ENCODE results near the gene PAF1.
A peak's percentile ranks its signal among the peaks of the same experiment; 100 is the strongest.

DNA sequence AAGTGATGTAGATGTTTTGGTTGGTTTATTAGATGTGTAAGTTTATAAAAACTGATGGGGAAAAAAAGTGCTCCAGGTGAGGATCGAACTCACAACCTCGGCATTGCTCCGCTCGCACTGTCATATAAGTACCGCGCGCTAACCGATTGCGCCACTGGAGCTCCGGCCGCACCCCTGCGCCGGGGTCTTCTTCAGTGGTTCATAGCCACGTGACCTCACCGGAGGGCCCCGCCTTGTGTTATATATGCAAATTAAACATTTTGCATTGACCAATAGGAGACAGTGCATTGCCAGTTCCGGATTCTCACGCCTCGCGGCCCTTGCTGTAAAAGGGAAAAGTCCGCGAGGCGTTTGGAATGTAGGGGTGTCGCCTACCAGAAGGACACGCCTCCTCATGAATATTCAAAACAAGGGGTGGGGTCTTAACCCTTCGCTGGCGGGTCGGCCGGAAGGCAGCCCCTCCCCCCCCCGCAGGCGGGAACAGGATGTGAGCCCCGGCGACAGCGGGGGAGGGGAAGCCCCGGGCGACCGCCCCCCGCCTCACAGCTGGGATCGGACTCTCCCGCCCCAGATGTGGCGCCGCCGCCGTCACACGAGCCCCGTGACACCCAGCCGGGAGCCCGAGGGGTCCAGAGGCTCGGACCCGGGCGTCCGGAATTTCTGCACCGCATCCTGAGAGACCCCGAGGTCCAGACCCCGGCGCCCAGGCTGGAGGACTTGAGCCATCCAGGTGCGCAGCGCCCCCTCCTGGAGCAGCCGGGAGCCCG lies 21.4 kb upstream of the PAF1 start, which contains the start of gene PLEKHG2:
- TF ChIP-seq POLR2A (IDR thresholded peaks at IDR 0.05; ENCODE audit: low read depth, low read length) (peak; percentile 76; the same call in 1 of the 2 replicates), POLR2AphosphoS5 (IDR thresholded peaks at IDR 0.05; ENCODE audit: low read depth, low read length) (peak; percentile 78), TAF1 (IDR thresholded peaks at IDR 0.05; ENCODE audit: low read depth, low read length) (peak; percentile 47; the same call in 1 of the 2 replicates), PAX5 (IDR thresholded peaks at IDR 0.05; ENCODE audit: insufficient read depth, low read length, severe bottlenecking) (no peak), POU2F2 (IDR thresholded peaks at IDR 0.05; ENCODE audit: low read depth, low read length) (peak; percentile 100), SPI1 (IDR thresholded peaks at IDR 0.05; ENCODE audit: low read depth, low read length) (peak; percentile 41)
